Colon (tissue), 2 donors: ENCODE results near the gene DHRSX.
"Not testable (repeated sequence)": the region's sequence is repeated elsewhere in the genome, so short reads cannot be mapped to it uniquely, and the experiment has no call there.

Experiments used
- FAIRE-seq: peaks from 2 replicates; lab custom pipeline; 2012; peaks lifted over from hg19 to GRCh38; lab: Jason Lieb, UNC
- donor health status: control.
- donor health status: control.

Gene DHRSX

GRCh38 chrX:2211667-2212066 is 289.1 kb downstream of the DHRSX start:
- FAIRE-seq = not testable (repeated sequence)

DNA sequence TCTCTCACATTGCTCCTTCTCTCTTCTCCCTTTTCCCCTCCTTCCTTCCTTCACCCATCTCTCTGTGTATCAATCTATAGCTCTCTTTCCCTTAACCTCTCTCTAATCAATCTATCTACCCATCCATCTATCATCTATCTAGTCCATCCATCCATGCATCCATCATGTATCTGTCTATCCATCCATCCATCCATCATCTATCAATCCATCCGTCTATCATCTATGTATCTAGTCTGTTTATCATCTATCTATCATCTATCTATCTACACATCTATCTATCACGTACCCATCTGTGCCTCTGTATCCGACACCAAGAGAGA is 307.5 kb downstream of the DHRSX start:
- no peak for FAIRE-seq

- FAIRE-seq = no peak
Observed at GRCh38 chrX:2192584-2193272, 308.0 kb downstream of the DHRSX start.

GRCh38 chrX:2188840-2189239 is 311.9 kb downstream of the DHRSX start:
- FAIRE-seq = no peak

GRCh38 chrX:2188330-2188792 is 312.4 kb downstream of the DHRSX start:
- no peak for FAIRE-seq

- no peak for FAIRE-seq
Observed at GRCh38 chrX:2187352-2188115, 313.2 kb downstream of the DHRSX start.

GRCh38 chrX:2185341-2186082 is 315.3 kb downstream of the DHRSX start:
- no peak for FAIRE-seq

GRCh38 chrX:2184089-2184488 is 316.7 kb downstream of the DHRSX start:
- FAIRE-seq = no peak

- no peak for FAIRE-seq
Observed at GRCh38 chrX:2183193-2183725, 317.5 kb downstream of the DHRSX start.

- no peak for FAIRE-seq
Observed at GRCh38 chrX:2177541-2177940, 323.2 kb downstream of the DHRSX start.

DNA sequence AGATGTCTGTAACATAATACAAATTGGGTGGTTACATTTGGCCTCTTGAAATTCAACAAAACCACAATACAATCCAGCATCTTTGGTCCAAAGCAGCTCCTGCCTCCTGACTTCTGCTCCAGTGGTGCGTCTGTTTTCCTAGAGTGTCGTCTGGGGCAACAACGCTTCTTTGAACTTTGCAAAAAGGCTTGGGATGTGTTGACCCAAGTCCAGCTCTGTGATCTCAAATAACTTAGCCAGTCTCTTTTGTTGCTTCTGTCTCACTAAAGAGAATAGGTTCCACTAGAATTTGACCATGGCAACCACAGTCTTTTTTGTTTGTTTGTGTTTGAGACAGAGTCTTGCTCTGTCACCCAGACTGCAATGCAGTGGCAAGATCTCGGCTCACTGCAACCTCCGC is 324.0 kb downstream of the DHRSX start:
- FAIRE-seq = no peak

DNA sequence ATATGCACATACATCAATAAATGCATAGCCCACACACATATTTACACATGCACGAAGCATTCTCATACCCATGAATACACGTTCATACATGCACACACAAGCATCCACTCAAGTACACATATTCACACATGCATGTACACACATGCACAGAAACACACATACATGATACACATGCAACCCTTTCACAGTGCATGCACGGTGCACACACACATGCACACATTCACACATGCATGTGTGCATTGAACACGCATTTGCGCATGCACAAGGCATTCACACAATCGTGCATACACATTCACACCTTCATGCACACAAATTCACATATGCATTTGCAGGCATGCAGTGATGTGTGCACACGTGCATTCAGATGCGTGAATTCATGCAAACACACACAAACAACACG is 324.5 kb downstream of the DHRSX start:
- FAIRE-seq = no peak

DNA sequence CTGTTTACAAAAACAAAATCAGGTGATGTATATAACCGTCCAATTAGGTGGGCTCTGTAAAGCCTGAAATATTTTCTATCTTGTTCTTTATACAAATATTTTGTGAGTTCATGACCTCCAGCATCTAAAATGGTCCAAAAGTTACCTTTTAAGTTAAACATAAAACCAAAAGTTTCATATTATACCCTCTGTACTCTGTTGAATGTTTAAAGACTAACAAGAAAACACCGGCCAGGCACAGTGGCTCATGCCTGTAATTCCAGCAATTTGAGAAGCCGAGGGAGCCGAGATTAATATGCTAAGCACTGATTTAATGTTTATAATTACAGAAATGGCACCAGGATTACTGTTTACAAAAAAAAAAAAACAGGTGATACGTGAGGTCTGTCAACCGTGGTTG is 328.4 kb downstream of the DHRSX start:
- no peak for FAIRE-seq
